Islet of Langerhans (tissue), 1 donor: ENCODE measurements around the gene CUX1.
"Not testable (repeated sequence)": the region's sequence is repeated elsewhere in the genome, so short reads cannot be mapped to it uniquely, and the experiment has no call there.

Experiments used
- FAIRE-seq: peaks from one replicate; lab custom pipeline; 2011; peaks lifted over from hg19 to GRCh38; lab: Jason Lieb, UNC

CUX1 gene

GRCh38 chr7:102319671-102320070 is 502.2 kb downstream of the CUX1 start:
- FAIRE-seq, result no peak

- no peak for FAIRE-seq
These were observed 502.8 kb downstream of the CUX1 start for GRCh38 chr7:102320181-102320580.

DNA sequence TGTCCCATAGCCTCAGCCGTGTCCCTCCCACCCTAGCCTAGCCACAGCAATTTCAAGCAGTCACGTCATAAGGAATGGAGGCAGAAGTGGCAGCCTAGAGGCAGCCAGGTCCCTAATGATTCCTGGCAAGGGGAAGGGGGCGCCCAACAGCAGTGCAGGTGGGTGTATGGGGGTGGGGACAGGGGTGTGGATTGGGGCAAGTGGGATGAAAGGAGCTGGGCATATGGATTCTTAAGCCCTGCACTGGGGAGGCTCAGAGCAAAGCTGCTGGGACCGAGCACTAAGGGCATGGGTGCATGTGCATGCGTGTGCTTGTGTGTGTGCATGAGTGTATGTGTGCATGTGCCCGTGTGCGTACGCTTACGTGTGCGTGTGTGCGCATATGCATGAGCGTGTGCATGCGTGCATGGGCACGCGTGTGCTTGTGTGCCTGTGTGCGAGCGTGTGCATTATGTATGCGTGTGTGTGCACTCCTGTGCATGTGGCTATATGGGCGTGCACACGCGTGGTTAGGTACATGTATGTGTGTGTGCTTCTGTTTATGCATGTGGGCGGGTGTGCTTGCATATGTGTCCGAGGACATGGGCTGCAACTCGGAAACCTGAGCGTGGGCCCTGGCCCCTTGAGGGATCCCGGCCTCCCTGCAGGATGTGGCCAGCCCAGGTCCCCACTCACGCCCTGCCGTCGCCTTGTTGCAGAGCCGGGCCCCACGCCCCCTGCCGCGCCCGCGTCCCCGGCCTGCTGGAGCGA is 503.4 kb downstream of the CUX1 start:
- no peak for FAIRE-seq

DNA sequence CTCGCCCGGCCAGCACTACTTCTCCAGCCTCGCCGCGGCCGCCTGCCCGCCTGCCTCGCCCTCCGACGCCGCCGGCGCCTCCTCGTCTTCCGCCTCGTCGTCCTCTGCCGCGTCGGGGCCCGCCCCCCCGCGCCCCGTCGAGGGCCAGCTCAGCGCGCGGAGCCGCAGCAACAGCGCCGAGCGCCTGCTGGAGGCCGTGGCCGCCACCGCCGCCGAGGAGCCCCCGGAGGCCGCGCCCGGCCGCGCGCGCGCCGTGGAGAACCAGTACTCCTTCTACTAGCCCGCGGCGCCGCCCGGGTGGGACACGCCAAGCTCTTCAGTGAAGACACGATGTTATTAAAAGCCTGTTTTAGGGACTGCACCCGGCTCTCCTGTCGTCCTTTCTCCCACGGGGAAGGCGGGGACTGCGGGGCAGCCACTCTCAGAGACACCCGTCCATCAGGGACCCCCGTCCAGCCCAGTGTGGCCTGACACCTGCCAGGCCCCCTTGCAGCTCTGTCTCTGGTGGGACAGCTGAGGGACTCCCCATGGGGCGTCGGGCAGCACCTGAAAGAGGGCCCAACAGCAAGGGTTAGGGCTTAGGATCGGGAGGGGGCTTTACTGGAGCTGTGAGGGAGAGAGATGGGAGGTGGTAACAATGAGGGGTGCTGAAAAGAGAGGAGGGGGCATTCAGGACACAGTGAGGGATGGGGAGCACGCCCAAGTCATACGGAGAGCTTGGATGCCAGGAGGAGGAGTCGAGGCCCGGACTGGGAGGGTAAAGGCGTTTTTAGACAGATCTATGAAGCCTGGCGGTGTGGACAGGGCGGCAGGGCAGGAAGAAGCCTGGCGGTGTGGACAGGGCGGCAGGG is 504.1 kb downstream of the CUX1 start:
- no peak for FAIRE-seq

GRCh38 chr7:102322202-102322715 is 504.8 kb downstream of the CUX1 start:
- no peak for FAIRE-seq

DNA sequence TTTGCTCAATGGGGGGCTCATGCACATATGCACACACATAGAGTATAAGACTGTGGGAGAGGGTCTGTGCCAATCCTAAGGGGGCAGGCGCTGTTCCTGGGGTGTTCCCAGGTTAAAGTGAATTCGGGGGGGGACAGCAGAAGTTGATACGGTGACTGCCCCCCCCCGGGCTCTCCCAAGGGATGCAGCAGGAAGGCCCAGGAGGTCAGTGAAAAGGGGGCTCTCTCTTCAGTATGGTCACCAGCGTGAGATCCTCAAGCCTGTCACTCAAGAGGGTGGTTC is 506.4 kb downstream of the CUX1 start:
- FAIRE-seq, result no peak

DNA sequence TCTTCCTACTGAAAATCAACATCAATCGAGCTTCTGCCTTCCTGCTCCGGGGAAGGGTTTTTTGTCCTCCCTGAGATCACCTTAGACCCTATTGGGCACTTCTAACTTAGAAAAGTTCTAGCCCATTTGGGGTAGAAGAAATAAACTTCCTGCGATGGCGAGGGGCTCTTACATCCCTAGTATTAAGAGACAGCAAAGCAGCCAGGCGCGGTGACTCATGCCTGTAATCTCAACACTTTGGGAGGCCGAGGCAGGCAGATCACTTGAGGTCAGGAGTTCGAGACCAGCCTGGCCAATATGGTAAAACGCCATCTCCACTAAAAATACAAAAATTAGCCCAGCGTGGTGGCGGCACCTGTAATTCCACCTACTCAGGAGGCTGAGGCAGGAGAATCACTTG is 507.7 kb downstream of the CUX1 start:
- FAIRE-seq, result not testable (repeated sequence)

- no peak for FAIRE-seq
These were observed 508.9 kb downstream of the CUX1 start for GRCh38 chr7:102326157-102326889.

DNA sequence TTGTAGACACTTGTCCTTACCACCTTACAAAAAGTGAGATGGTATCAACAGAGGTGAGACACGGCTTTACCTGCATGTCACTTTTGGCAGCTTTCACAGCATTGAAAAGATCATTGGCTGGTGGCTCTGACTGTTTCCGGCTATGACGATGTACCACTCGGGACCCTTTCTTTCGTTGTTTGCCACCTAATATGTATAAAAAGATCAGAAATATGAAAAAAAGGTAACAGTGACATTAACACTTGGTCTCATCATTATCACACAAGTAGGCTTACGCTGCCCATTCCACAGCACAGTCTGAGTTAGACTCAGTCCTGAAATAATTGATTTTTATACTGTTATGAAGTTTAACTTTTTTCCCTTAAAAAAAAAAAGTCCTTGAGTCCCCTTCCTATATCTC is 509.8 kb downstream of the CUX1 start:
- FAIRE-seq, result not testable (repeated sequence)

- FAIRE-seq, result not testable (repeated sequence)
These were observed 511.4 kb downstream of the CUX1 start for GRCh38 chr7:102328863-102329262.

- FAIRE-seq, result not testable (repeated sequence)
These were observed 511.9 kb downstream of the CUX1 start for GRCh38 chr7:102329366-102329765.

DNA sequence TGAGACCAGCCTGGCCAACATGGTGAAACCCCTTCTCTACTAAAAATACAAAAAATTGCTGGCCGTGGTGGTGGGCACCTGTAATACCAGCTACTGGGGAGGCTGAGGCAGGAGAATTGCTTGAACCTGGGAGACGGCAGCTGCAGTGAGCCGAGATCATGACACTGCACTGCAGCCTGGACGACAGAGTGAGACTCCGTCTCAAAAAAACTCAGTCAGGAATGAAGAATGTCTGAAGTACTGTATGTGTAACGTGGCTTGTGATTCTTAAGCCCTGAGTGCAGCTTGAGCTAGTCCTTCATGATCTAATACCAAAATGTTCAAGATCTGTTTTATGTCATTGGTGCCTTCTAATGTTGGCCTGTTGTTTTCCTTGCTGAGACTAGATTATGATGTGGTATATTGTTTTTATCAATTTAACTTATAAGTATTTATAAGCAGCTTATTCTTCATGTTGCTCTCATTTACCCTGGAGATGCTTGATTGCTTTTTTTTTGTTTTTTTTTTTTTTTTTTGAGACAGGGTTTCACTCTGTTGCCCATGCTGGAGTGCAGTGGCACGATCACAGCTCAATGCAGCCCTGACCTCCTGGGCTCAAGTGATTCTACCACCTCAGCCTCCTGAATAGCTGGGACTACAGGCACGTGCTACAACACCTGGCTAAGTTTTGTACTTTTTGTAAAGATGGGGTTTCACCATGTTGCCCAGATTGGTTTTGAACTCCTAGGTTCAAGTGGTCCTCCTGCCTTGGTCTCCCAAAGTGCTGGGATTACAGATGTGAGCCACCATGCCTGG is 513.4 kb downstream of the CUX1 start:
- not testable (repeated sequence) for FAIRE-seq
